C1 segment of cervical spinal cord (tissue), 14 donors: ENCODE data around the gene BRICD5.

Source experiments
- DNase-seq, 14 donors: peaks; one replicate each; lab custom pipeline; 2025; lab: John Stamatoyannopoulos, UW

Gene BRICD5

DNA sequence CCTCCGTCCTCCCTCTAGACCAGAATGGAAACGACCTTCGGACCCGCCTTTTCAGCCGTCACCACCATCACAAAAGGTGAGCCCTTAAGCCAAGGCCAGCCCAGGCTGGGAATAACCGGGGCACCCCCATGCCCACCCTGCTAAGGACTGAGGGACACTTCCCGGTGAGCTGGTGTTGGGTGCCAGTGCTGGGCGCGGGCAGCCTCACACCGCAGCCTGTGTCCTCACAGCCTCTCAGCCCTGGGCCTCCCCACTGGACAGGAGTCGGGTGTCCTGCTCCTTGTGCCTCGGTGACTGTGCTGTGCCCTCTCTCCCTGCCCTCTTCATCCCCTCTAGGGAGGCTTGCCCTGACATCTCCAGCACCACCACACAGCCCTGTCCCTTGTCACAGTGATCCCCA, 44.8 kb downstream of the BRICD5 start:
- no peak for DNase-seq

GRCh38 chr16:2163211-2163881, 47.3 kb downstream of the BRICD5 start:
- DNase-seq = no peak

DNA sequence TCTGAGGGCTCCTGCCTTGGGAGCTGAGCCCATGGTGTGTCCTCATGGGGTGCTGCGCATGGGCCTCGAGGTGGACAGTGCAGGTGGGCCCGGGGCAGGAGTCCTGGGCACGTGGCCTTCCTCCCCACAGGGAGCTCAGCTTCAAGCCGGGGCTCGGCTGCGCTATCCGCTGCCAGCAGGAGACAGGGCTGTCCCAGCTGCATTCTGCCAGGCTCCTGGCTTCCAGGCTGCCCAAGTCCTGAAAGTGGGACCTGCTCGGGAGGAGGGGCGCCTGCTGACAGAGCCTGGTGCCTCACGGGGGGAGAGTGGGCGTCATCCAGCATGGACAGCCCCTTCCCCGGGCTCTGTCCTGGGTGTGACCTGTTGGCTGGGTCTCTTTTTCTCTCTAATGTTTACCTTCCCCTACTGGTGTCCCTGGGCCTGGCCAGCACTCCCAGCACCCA, 48.0 kb downstream of the BRICD5 start:
- DNase-seq = no peak

DNA sequence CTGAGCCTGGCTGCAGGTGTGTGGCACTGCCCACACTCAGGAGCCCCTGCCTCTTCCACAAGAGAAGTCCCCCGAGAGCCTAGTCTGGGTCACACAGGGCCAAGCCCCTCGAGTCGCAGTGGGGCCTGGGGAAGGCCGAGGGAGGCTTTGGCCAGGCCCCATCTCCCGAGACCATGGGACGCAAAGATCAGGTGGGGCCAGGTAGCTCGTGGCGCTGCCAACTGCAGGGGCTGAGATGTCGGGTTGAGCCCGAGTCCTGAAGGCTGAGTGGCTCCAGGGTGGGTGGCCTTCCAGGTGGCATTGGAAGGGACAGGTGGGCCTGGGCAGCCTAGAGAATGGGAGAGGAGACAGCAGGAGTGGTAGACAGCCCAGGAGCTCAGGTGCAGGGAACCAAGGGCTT, 48.8 kb downstream of the BRICD5 start:
- no peak for DNase-seq

DNA sequence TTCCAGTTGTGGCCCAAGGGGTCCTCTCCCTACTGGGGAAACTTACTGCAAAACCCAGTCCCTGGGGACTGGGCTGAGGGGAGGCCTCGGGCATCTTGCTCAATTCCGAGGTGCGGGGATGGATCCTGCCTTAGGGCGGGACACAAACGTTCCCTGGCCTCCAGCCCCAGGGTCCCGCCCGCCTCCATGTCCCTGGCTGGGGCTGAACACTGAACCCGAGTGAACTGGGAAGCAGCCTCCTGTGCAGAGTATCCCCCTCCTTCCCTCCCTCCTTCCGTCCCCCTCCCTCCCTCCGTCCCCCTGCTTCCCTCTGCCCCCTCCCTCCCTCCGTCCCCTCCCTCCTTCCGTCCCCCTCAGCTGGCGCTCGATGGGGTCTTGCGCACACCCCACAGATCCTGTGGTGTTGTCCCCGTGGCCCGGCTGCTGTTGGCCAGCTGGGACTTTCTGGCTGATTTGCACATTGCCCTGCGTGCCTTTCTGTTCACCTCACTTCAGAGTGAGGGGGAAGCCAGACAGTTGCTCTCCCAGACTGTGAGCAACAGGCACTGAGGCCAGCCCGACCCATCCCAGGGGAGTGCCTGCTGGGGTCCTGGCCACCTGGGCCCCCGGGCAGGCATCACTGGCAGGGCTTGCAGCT, 49.6 kb downstream of the BRICD5 start:
- DNase-seq = no peak
